ENCODE data around the gene CLECL1.

CLECL1 gene

GRCh38 chr12:9732921-9733461 lies at the start of gene CLECL1:
Gene CLECL1 (minus strand): TSS chr12:9733097.
- DNase-seq (ENCODE audit: low read depth in 2 of 3, low spot score in 2 of 3): no peak

GRCh38 chr12:9781360-9781759 lies 48.5 kb upstream of the CLECL1 start:
- no peak for DNase-seq (ENCODE audit: low read depth in 2 of 3, low spot score in 2 of 3)

GRCh38 chr12:9779209-9779608 lies 46.3 kb upstream of the CLECL1 start:
- no peak for DNase-seq (ENCODE audit: low read depth in 2 of 3, low spot score in 2 of 3)

- DNase-seq (ENCODE audit: low read depth in 2 of 3, low spot score in 2 of 3): no peak
These were observed 43.9 kb upstream of the CLECL1 start for GRCh38 chr12:9776781-9777180.

- DNase-seq (ENCODE audit: low read depth in 2 of 3, low spot score in 2 of 3): no peak
These were observed 40.5 kb upstream of the CLECL1 start for GRCh38 chr12:9773216-9773877.

- no peak for DNase-seq (ENCODE audit: low read depth in 2 of 3, low spot score in 2 of 3)
These were observed 30.1 kb upstream of the CLECL1 start for GRCh38 chr12:9763025-9763424.

GRCh38 chr12:9762369-9762768 lies 29.5 kb upstream of the CLECL1 start:
- no peak for DNase-seq (ENCODE audit: low read depth in 2 of 3, low spot score in 2 of 3)

- DNase-seq (ENCODE audit: low read depth in 2 of 3, low spot score in 2 of 3): no peak
These were observed 28.5 kb upstream of the CLECL1 start for GRCh38 chr12:9761419-9761781.

GRCh38 chr12:9760699-9761418 lies 28.0 kb upstream of the CLECL1 start, which contains the start of gene CD69:
Gene CD69 (minus strand): TSS chr12:9760901. CDS start chr12:9760820, 81 bp downstream.
- DNase-seq (ENCODE audit: low read depth in 2 of 3, low spot score in 2 of 3): no peak

- no peak for DNase-seq (ENCODE audit: low read depth in 2 of 3, low spot score in 2 of 3)
These were observed 27.2 kb upstream of the CLECL1 start for GRCh38 chr12:9760120-9760519.

GRCh38 chr12:9759694-9760093 lies 26.8 kb upstream of the CLECL1 start:
- no peak for DNase-seq (ENCODE audit: low read depth in 2 of 3, low spot score in 2 of 3)

- no peak for DNase-seq (ENCODE audit: low read depth in 2 of 3, low spot score in 2 of 3)
These were observed 25.2 kb upstream of the CLECL1 start for GRCh38 chr12:9758119-9758518.

- no peak for DNase-seq (ENCODE audit: low read depth in 2 of 3, low spot score in 2 of 3)
These were observed 24.6 kb upstream of the CLECL1 start for GRCh38 chr12:9757433-9758025.

GRCh38 chr12:9756706-9757105 lies 23.8 kb upstream of the CLECL1 start:
- no peak for DNase-seq (ENCODE audit: low read depth in 2 of 3, low spot score in 2 of 3)

GRCh38 chr12:9756170-9756569 lies 23.3 kb upstream of the CLECL1 start:
- no peak for DNase-seq (ENCODE audit: low read depth in 2 of 3, low spot score in 2 of 3)

- DNase-seq (ENCODE audit: low read depth in 2 of 3, low spot score in 2 of 3): no peak
These were observed 22.7 kb upstream of the CLECL1 start for GRCh38 chr12:9755567-9755966.

GRCh38 chr12:9755035-9755434 lies 22.1 kb upstream of the CLECL1 start:
- no peak for DNase-seq (ENCODE audit: low read depth in 2 of 3, low spot score in 2 of 3)

- no peak for DNase-seq (ENCODE audit: low read depth in 2 of 3, low spot score in 2 of 3)
These were observed 21.4 kb upstream of the CLECL1 start for GRCh38 chr12:9754099-9754927.

GRCh38 chr12:9753498-9753897 lies 20.6 kb upstream of the CLECL1 start:
- no peak for DNase-seq (ENCODE audit: low read depth in 2 of 3, low spot score in 2 of 3)

- no peak for DNase-seq (ENCODE audit: low read depth in 2 of 3, low spot score in 2 of 3)
These were observed 20.2 kb upstream of the CLECL1 start for GRCh38 chr12:9753073-9753472.
